Ectodermal cell (in vitro differentiated cells): ENCODE data around the gene GAL3ST2.
"Not testable (repeated sequence)": the region's sequence is repeated elsewhere in the genome, so short reads cannot be mapped to it uniquely, and the experiment has no call there.

Experiments
- H3K27ac ChIP-seq: 2 replicates; pipeline ENCODE4 v1.7.0; 2013; ENCODE audit warnings: mild to moderate bottlenecking, low read depth, low read length; ENCODE audit not compliant: insufficient read depth, poor library complexity, severe bottlenecking
- H3K27me3 ChIP-seq: 2 replicates; pipeline ENCODE4 v1.7.0; 2013; ENCODE audit warnings: mild to moderate bottlenecking, low read length; ENCODE audit not compliant: insufficient read depth, control insufficient read depth, poor library complexity, severe bottlenecking
- H3K36me3 ChIP-seq: one replicate; pipeline ENCODE4 v1.7.0; 2013; ENCODE audit warnings: low read length; ENCODE audit not compliant: control insufficient read depth, insufficient read depth
- H3K4me1 ChIP-seq: one replicate; pipeline ENCODE4 v1.7.0; 2013; ENCODE audit warnings: low read length; ENCODE audit not compliant: control insufficient read depth, insufficient read depth
- H3K4me3 ChIP-seq: 2 replicates; pipeline ENCODE4 v1.7.0; 2013; ENCODE audit warnings: low read depth, low read length, control low read depth; ENCODE audit not compliant: insufficient read depth
- H3K9me3 ChIP-seq: 2 replicates; pipeline ENCODE4 v1.7.0; 2013; ENCODE audit warnings: mild to moderate bottlenecking, low read length, moderate library complexity; ENCODE audit not compliant: control insufficient read depth
- WGBS, 2 experiments: methylation state at CpG; one replicate each; pipeline ENCODE4 v1.1.7; 2013; ENCODE audit warnings: missing lambda C conversion rate in 2 of 2; 5-methylcytosine and 5-hydroxymethylcytosine counted together

The GAL3ST2 gene

DNA sequence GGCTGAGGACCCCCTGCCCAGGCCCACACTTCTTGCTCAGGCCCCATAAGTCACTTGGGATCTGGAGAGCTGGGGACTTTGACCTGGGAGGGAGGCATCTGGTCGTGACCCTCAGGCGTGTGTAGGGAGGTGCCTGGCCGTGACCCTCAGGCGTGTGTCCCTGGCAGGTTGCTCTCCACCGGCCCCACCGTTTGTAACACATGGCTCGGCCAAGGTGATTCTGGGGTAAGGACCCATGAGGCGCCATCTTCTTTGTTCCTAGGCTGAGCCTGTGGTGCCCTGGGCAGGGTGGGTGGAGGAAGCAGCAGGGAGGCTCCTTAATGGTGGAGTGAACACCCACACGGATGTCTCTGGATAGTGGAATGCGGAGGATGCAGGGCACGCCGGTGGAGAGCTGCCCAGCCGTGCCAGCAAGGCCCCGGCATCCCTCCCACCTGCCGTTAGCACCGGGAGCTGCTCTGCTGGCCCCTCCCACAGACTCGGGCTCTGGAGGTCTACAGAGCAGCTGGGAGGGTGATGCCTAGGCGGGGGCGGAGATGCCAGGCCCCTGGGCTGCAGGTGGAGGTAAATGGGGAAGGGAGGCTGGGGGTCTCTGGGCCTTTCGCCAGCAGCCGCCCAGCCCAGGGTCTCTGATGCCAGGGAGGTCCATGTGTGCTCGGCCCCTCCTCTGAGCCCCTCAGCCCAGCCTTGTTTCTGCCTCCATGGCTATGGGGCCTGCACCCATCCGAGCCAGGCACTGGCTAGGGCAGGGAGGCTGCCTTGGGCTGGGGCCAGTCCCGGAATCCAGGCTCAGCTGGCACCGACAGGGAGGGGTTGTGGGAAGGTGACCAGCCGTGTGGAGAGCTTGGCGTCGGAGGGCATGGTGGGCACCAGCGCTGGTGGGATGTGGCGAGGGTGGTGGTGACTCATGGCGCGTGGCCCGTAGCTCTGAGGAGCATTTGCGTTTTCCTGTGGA lies 1.1 kb upstream of the GAL3ST2 start:
- no peaks in the 10 kb centered on the region for H3K9me3 ChIP-seq
- 88 to 89% methylated on average over 34 of the region's 34 CpGs for WGBS, 2 experiments
- no peak overlapping the region for H3K4me3 ChIP-seq
- peaks cover 22% of the 10 kb centered on the region for H3K4me1 ChIP-seq
- H3K27ac ChIP-seq, result no peak overlapping the region
- no peaks in the 10 kb centered on the region for H3K27me3 ChIP-seq
- no peaks in the 10 kb centered on the region for H3K36me3 ChIP-seq

GRCh38 chr2:241777170-241777685 lies 606 bp downstream of the GAL3ST2 start:
- H3K27me3 ChIP-seq, result no peaks in the 10 kb centered on the region

GRCh38 chr2:241777686-241778627 lies 1.3 kb downstream of the GAL3ST2 start:
- H3K27me3 ChIP-seq, result no peaks in the 10 kb centered on the region

More at GRCh38 chr2:241777170-241777685, 606 bp downstream of the GAL3ST2 start:
- Histone ChIP-seq H3K27ac (no peak overlapping the region), H3K36me3 (no peaks in the 10 kb centered on the region), H3K9me3 (no peaks in the 10 kb centered on the region), H3K4me3 (no peak overlapping the region), H3K4me1 (peaks cover 15% of the 10 kb centered on the region)
- WGBS, 2 experiments, result 84% methylated on average over 22 of the region's 22 CpGs

DNA sequence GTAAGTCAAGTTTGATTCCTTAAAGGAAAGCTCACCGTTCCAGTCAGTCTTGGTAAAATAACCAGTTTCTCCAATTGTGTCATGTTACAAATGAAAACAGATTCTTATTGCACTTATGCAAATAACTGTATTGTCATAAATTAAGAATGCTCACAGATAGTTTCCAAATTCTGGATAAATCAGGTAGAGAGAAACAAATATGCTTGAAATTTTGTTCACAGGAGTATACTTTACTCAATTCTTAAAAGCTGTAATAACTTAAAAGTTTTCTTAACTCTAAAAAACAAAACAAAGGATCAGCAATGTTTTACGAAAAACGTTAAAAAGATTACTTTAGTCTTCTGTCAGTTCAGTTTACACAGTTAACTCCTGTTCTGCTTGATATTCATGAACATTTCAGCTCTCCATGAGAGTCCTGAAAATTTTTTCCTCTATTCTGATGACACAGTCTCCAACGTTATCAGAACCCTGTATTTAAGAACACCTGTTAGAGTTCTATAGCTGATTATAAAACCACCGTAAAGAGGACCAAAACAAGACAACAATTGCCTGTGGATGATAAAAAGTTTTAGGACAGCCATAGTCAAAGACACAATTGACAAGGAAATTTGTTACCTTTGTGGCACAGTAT lies 4.4 kb downstream of the GAL3ST2 start:
- Histone ChIP-seq H3K27ac (no peak overlapping the region), H3K36me3 (no peaks in the 10 kb centered on the region), H3K4me3 (no peak overlapping the region), H3K4me1 (peaks cover 15% of the 10 kb centered on the region), H3K9me3 (peaks cover 2% of the 10 kb centered on the region), H3K27me3 (no peaks in the 10 kb centered on the region)
- 89 to 92% methylated on average over 5 of the region's 5 CpGs for WGBS, 2 experiments

More at GRCh38 chr2:241777686-241778627, 1.3 kb downstream of the GAL3ST2 start:
- WGBS, 2 experiments, result 77 to 78% methylated on average over 21 of the region's 21 CpGs
- H3K4me1 ChIP-seq, result peaks cover 15% of the 10 kb centered on the region
- H3K27ac ChIP-seq, result no peak overlapping the region
- peaks cover 2% of the 10 kb centered on the region for H3K9me3 ChIP-seq
- no peaks in the 10 kb centered on the region for H3K36me3 ChIP-seq
- no peak overlapping the region for H3K4me3 ChIP-seq

- not testable (repeated sequence) for H3K36me3 ChIP-seq, H3K27ac ChIP-seq, H3K9me3 ChIP-seq, H3K27me3 ChIP-seq, H3K4me3 ChIP-seq
- WGBS, 2 experiments, result 86 to 87% methylated on average over 2 to 3 of the region's 3 CpGs
- H3K4me1 ChIP-seq, result peaks cover 12% of the 10 kb centered on the region
Observed at GRCh38 chr2:241782053-241782452, 5.4 kb downstream of the GAL3ST2 start.

- Histone ChIP-seq H3K4me3 (no peak overlapping the region), H3K27me3 (no peaks in the 10 kb centered on the region), H3K4me1 (no peaks in the 10 kb centered on the region), H3K27ac (no peak overlapping the region), H3K36me3 (no peaks in the 10 kb centered on the region), H3K9me3 (no peaks in the 10 kb centered on the region)
- 87 to 94% methylated on average over 4 of the region's 4 CpGs for WGBS, 2 experiments
Observed at GRCh38 chr2:241788135-241788534, 11.5 kb downstream of the GAL3ST2 start.

GRCh38 chr2:241788572-241788971 lies 11.9 kb downstream of the GAL3ST2 start:
- no peaks in the 10 kb centered on the region for H3K36me3 ChIP-seq
- 75 to 80% methylated on average over 3 of the region's 3 CpGs for WGBS, 2 experiments
- H3K4me1 ChIP-seq, result no peaks in the 10 kb centered on the region
- no peak overlapping the region for H3K4me3 ChIP-seq
- H3K27ac ChIP-seq, result no peak overlapping the region
- no peaks in the 10 kb centered on the region for H3K9me3 ChIP-seq
- no peaks in the 10 kb centered on the region for H3K27me3 ChIP-seq

DNA sequence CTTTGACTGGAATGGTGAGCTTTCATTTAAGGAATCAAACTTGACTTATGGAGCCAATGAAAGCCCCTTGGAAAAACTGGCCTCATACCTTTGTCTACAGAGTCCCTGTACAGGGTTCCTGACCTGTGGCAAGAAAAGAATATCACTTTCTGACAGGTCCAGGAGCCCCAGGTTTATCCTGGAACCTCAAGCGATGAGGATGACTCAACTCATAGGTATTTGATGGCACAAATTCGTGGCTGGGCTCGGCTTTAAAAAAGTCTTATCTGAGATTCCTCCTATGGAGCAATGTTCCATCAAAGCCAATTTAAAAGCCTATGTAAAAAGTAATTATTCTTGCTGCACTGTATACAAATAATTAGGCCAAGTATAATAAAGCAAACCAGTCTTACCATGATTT lies 14.8 kb downstream of the GAL3ST2 start:
- H3K4me3 ChIP-seq, H3K27me3 ChIP-seq, H3K9me3 ChIP-seq, H3K36me3 ChIP-seq, H3K4me1 ChIP-seq, H3K27ac ChIP-seq: not testable (repeated sequence)
- 82 to 94% methylated on average over 3 of the region's 3 CpGs for WGBS, 2 experiments

- Histone ChIP-seq H3K36me3 (no peaks in the 10 kb centered on the region), H3K4me1 (peaks cover 6% of the 10 kb centered on the region), H3K9me3 (no peaks in the 10 kb centered on the region), H3K27ac (no peak overlapping the region), H3K4me3 (no peak overlapping the region), H3K27me3 (no peaks in the 10 kb centered on the region)
- 93 to 94% methylated on average over 5 of the region's 5 CpGs for WGBS, 2 experiments
Observed at GRCh38 chr2:241793385-241793784, 16.8 kb downstream of the GAL3ST2 start.
